ENCODE measurements around the gene MVD. TPM values are rescaled to one million over a fixed set of nuclear protein-coding genes. Genes with fewer than 3 reads are reported as not detected.

Gene MVD
- total and polyA plus RNA-seq, 2 of the 13 experiments (the other 11 are each of a cell fraction or from before 2014, with no cell fraction given): 28.1 to 187 TPM

DNA sequence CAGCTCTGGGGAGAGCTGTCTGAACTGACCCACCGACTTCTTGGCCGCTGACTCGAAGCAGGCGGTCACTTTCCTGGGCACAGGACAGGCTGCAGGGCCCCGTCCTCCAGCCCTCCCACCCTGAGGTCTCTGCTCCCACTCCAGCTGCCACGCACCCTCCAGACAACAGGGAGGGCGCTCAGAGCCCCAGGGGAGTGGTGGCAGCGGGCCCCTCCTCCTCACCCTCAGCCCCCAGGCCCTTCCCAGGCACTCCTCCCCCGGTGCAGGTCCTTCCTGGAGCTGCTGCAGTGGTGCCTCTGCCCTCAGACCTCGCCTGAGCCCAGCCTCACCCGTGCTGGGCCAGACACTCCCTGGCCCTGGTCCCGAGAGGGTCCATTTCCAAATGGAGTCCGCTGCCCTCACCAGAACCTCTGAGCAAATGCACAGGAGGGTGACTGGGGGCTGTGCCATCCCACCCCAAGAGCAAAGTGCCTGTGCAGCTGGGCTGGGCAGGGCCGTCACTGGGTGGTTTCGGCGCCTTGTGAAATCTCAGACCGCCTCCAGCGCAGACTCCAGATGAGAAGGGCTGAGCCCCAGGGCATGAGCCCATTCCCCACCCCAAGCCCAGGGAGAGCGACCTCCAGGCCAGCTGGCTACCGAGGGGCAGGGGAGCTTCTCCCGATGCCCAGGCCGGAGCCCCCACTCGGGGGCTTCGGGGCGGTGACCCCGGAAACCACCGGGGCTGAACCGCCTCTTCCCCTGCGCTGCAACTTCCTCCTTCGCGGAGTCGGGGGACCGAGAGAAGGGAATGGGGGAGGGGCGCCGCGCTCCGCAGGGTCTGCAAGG, 12.8 kb downstream of the MVD start (continued):
- 0 out of 2 replicates have a peak, but pooled peaks have one; percentile 40 for TF ChIP-seq ZNF503 (CRISPR knock-in tag; IDR thresholded peaks at IDR 0.05)
- TF ChIP-seq TBL1XR1 (IDR thresholded peaks at IDR 0.05; ENCODE audit: borderline replicate concordance, low read length, partially characterized antibody): no peak
- TF ChIP-seq ZZZ3 (CRISPR knock-in tag; IDR thresholded peaks at IDR 0.05; ENCODE audit: borderline replicate concordance): 0 out of 2 replicates have a peak, but pooled peaks have one; percentile 4
- TF ChIP-seq MEF2D (CRISPR knock-in tag; IDR thresholded peaks at IDR 0.05): no peak
- no peak for TF ChIP-seq ZNF660 (CRISPR knock-in tag; IDR thresholded peaks at IDR 0.05; ENCODE audit: borderline replicate concordance, low read depth)
- TF ChIP-seq, protein P1, sequence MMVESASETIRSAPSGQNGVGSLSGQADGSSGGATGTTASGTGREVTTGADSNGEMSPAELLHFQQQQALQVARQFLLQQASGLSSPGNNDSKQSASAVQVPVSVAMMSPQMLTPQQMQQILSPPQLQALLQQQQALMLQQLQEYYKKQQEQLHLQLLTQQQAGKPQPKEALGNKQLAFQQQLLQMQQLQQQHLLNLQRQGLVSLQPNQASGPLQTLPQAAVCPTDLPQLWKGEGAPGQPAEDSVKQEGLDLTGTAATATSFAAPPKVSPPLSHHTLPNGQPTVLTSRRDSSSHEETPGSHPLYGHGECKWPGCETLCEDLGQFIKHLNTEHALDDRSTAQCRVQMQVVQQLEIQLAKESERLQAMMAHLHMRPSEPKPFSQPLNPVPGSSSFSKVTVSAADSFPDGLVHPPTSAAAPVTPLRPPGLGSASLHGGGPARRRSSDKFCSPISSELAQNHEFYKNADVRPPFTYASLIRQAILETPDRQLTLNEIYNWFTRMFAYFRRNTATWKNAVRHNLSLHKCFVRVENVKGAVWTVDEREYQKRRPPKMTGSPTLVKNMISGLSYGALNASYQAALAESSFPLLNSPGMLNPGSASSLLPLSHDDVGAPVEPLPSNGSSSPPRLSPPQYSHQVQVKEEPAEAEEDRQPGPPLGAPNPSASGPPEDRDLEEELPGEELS (CRISPR knock-in tag; IDR thresholded peaks at IDR 0.05): peak; percentile 25; the same call in 1 of the 2 replicates
- peak; percentile 63; the same call in 1 of the 2 replicates for TF ChIP-seq MEIS1 (CRISPR knock-in tag; IDR thresholded peaks at IDR 0.05; ENCODE audit: borderline replicate concordance)
- TF ChIP-seq ZNF569 (CRISPR knock-in tag; IDR thresholded peaks at IDR 0.05; ENCODE audit: borderline replicate concordance): no peak
- peak in 1 of 2 experiments; percentile 14; a peak in 2 of 4 replicates for TF ChIP-seq POLR2A (IDR thresholded peaks at IDR 0.05; ENCODE audit: insufficient read depth in 1 of 2, low read depth in 2 of 2, low read length in 2 of 2)
- peak; percentile 2; the same call in 1 of the 2 replicates for TF ChIP-seq ZNF83 (CRISPR knock-in tag; IDR thresholded peaks at IDR 0.05; ENCODE audit: borderline replicate concordance)
- no peak for TF ChIP-seq ZNF879 (CRISPR knock-in tag; IDR thresholded peaks at IDR 0.05)
- peak; percentile 65 for TF ChIP-seq AGO2 (optimal IDR thresholded peaks at IDR 0.05; ENCODE audit: low read depth, low read length)
- peak; percentile 85 for TF ChIP-seq ZNF543 (CRISPR knock-in tag; IDR thresholded peaks at IDR 0.05)
- TF ChIP-seq POLR2AphosphoS2 (IDR thresholded peaks at IDR 0.05; ENCODE audit: low read depth, low read length): no peak

Measured in HepG2 (cell line).